ENCODE data around the gene EIF4B. TPM values are rescaled to one million over a fixed set of nuclear protein-coding genes. Genes with fewer than 3 reads are reported as not detected.

The EIF4B gene
- total and polyA plus RNA-seq, 2 of the 8 experiments (the other 6 are each of a cell fraction or from before 2014, with no cell fraction given), result 269 to 816 TPM

- ChIA-PET CTCF (ENCODE audit: partially characterized antibody) (interaction anchor here (0.7 to 21.2 kb wide), 5 partner anchors 9 to 100 kb away, joined by 3 to 1250 read pairs (median 3); partner anchors contain the start of gene KRT8), POLR2A (ENCODE audit: partially characterized antibody) (interaction anchor here (1.3 to 8.6 kb wide), 3 partner anchors 9 to 115 kb away, joined by 4 to 63 read pairs (median 7); partner anchors contain the start of gene EIF4B)
- Histone ChIP-seq H3K18ac (ENCODE audit: extremely low read depth, low read length) (0 out of 2 replicates have a peak overlapping the region, but pooled peaks have one; percentile 36), H3K79me1 (ENCODE audit: low read depth, low read length) (no peaks in the 10 kb centered on the region), H2AFZ (ENCODE audit: low read length) (peak overlapping the region; percentile 76; the same call in 1 of the 2 replicates), H3K14ac (ENCODE audit: insufficient read length) (no peak overlapping the region), H3K27ac (ENCODE audit: low read depth, low read length) (no peak overlapping the region), H3K56ac (replicated peaks; ENCODE audit: insufficient read length, low read depth, low read length) (no peak overlapping the region), H3K23me2 (ENCODE audit: low read depth, low read length) (no peaks in the 10 kb centered on the region), H3K23ac (ENCODE audit: insufficient read length) (no peak overlapping the region), H3K79me2 (ENCODE audit: control insufficient read depth in 1 of 2, insufficient read depth in 2 of 2, low read length in 2 of 2) (no peaks in the 10 kb centered on the region), H3K4me3 (ENCODE audit: extremely low read depth in 1 of 4, insufficient read depth in 2 of 4, low read depth in 3 of 4, low read length in 4 of 4) (no peak overlapping the region), H2BK120ac (replicated peaks; ENCODE audit: low read depth, low read length) (no peak overlapping the region), H3K36me3 (ENCODE audit: control insufficient read depth in 2 of 4, insufficient read depth in 4 of 4, low read length in 3 of 4) (no peaks in the 10 kb centered on the region), H3K4ac (replicated peaks; ENCODE audit: insufficient read length, low read depth, low read length) (no peak overlapping the region), H4K20me1 (replicated peaks in 1 of 2; ENCODE audit: control insufficient read depth in 1 of 2, insufficient read depth in 2 of 2, low read length in 2 of 2) (no peaks in the 10 kb centered on the region), H3K27me3 (replicated peaks in 1 of 4; ENCODE audit: control insufficient read depth in 3 of 4, extremely low read depth in 1 of 4, insufficient read depth in 3 of 4, low read length in 3 of 4) (no peaks in the 10 kb centered on the region), H2AK5ac (ENCODE audit: low read depth, low read length) (no peak overlapping the region), H3K9me3 (ENCODE audit: insufficient read depth in 2 of 2, low read depth in 1 of 2, low read length in 1 of 2) (no peaks in the 10 kb centered on the region), H2BK5ac (ENCODE audit: low read depth, low read length) (0 out of 2 replicates have a peak overlapping the region, but pooled peaks have one; percentile 17), H3K4me1 (replicated peaks in 1 of 4; ENCODE audit: control insufficient read depth in 3 of 4, insufficient read depth in 4 of 4, low read length in 3 of 4) (peaks cover 0 to 4% (median 0%) of the 10 kb centered on the region in 4 experiments; a peak in 1 of 7 replicates), H2BK20ac (ENCODE audit: low read length) (peak overlapping the region; percentile 36; the same call in 1 of the 2 replicates), H2BK15ac (ENCODE audit: low read length) (no peak overlapping the region), H4K8ac (ENCODE audit: extremely low read depth, insufficient read depth, low read length) (no peak overlapping the region), H4K91ac (replicated peaks; ENCODE audit: insufficient read length, low read length) (peak overlapping the region; percentile 48), H3K9ac (replicated peaks in 1 of 4; ENCODE audit: extremely low read depth in 1 of 4, low read depth in 3 of 4, low read length in 3 of 4) (no peak overlapping the region), H3K4me2 (ENCODE audit: insufficient read depth in 1 of 2, low read depth in 2 of 2, low read length in 2 of 2) (no peak overlapping the region), H4K5ac (ENCODE audit: insufficient read length, low read depth, low read length) (no peak overlapping the region), H2BK12ac (ENCODE audit: low read depth, low read length) (peak overlapping the region; percentile 10; the same call in 1 of the 2 replicates)
- FAIRE-seq, result no peak
- DNase-seq (ENCODE audit: low read depth in 1 of 2, low spot score in 2 of 2), result no peak
- no peak for TF ChIP-seq KDM1A (IDR thresholded peaks at IDR 0.05; ENCODE audit: borderline replicate concordance, low read length)
Measured at GRCh38 chr12:52993558-52993869, 12.7 kb upstream of the EIF4B start.
